WTC11 (cell line): ENCODE results near the gene MRPS6. TPM values are rescaled to one million over a fixed set of nuclear protein-coding genes. Genes with fewer than 3 reads are reported as not detected.

Experiments
- ATAC-seq: fragments of 200-7000 bp; cut with Tn5 transposase; 2 replicates; pipeline ENCODE4 v1.10.0; 2021; ENCODE audit warnings: mild to moderate bottlenecking, moderate library complexity
- CTCF ChIA-PET: fragments of 300-600 bp; sonication (Branson Sonifier 250); formaldehyde crosslinking; loops from one replicate; lab custom pipeline; 2021; ENCODE audit warnings: antibody characterized with exemption; lab: Charles Lee
- POLR2A ChIA-PET: fragments of 350-600 bp; sonication (Branson Sonifier 250); formaldehyde crosslinking; loops from one replicate; lab custom pipeline; 2021; ENCODE audit warnings: antibody characterized with exemption; lab: Charles Lee
- DNase-seq: peaks from one replicate; pipeline ENCODE4 v3.0.0; 2021; ENCODE audit warnings: low spot score
- H3K27ac Mint-ChIP-seq: 2 replicates; pipeline ENCODE4 v1.8.0; 2021; ENCODE audit warnings: mixed read lengths
- H3K27me3 Mint-ChIP-seq: 2 replicates; pipeline ENCODE4 v1.8.0; 2021; ENCODE audit warnings: low read depth, mild to moderate bottlenecking, moderate library complexity, mixed read lengths
- H3K36me3 Mint-ChIP-seq: 2 replicates; pipeline ENCODE4 v1.8.0; 2021; ENCODE audit warnings: mixed read lengths
- H3K4me1 Mint-ChIP-seq: 2 replicates; pipeline ENCODE4 v1.8.0; 2022; ENCODE audit warnings: mixed read lengths
- H3K4me3 Mint-ChIP-seq: 2 replicates; pipeline ENCODE4 v1.8.0; 2021; ENCODE audit warnings: mild to moderate bottlenecking, moderate library complexity, mixed read lengths
- H3K9me3 Mint-ChIP-seq: 2 replicates; pipeline ENCODE4 v1.8.0; 2021; ENCODE audit warnings: mixed read lengths
- ETV6 ChIP-seq: sonication (generic); formaldehyde crosslinking; IDR thresholded peaks from 2 replicates; pipeline ENCODE4 v1.8.1; 2022; ENCODE audit warnings: mild to moderate bottlenecking, missing genetic modification reagents
- FOXP1 ChIP-seq: sonication (generic); formaldehyde crosslinking; IDR thresholded peaks from 2 replicates; pipeline ENCODE4 v1.8.0; 2022; ENCODE audit warnings: missing genetic modification reagents, mild to moderate bottlenecking, moderate library complexity, borderline replicate concordance
- NR3C1 ChIP-seq: sonication (generic); formaldehyde crosslinking; conservative IDR thresholded peaks from 2 replicates; pipeline ENCODE4 v1.8.1; 2023; ENCODE audit warnings: low read depth, mild to moderate bottlenecking, missing genetic modification reagents
- RELA ChIP-seq: sonication (generic); formaldehyde crosslinking; IDR thresholded peaks from 2 replicates; pipeline ENCODE4 v1.8.1; 2022; ENCODE audit warnings: missing genetic modification reagents, mild to moderate bottlenecking, borderline replicate concordance
- RORB ChIP-seq: fragments of 250-450 bp; sonication (Bioruptor Pico); IDR thresholded peaks from 2 replicates; pipeline ENCODE4 v1.9.0; 2021; ENCODE audit warnings: mild to moderate bottlenecking
- TCF7 ChIP-seq: sonication (generic); formaldehyde crosslinking; IDR thresholded peaks from 2 replicates; pipeline ENCODE4 v1.8.0; 2022; ENCODE audit warnings: mild to moderate bottlenecking, low read depth, missing genetic modification reagents, moderate library complexity
- ZNF121 ChIP-seq: sonication (generic); formaldehyde crosslinking; IDR thresholded peaks from 2 replicates; pipeline ENCODE4 v1.8.0; 2023; ENCODE audit warnings: missing genetic modification reagents
- ZNF138 ChIP-seq: sonication (generic); formaldehyde crosslinking; conservative IDR thresholded peaks from 2 replicates; pipeline ENCODE4 v1.8.1; 2022; ENCODE audit warnings: mild to moderate bottlenecking, moderate library complexity, missing genetic modification reagents
- ZNF219 ChIP-seq: sonication (generic); formaldehyde crosslinking; IDR thresholded peaks from 2 replicates; pipeline ENCODE4 v1.8.0; 2023; ENCODE audit warnings: missing genetic modification reagents, mild to moderate bottlenecking, borderline replicate concordance
- ZNF396 ChIP-seq: fragments of 250-450 bp; sonication (Bioruptor Pico); IDR thresholded peaks from 2 replicates; pipeline ENCODE4 v1.8.0; 2021; ENCODE audit warnings: mild to moderate bottlenecking, moderate library complexity, borderline replicate concordance
- total RNA-seq: library from RNA; stranded (reverse); gene quantifications from 3 replicates; pipeline ENCODE4 v1.2.3, GENCODE V29; 2021
- TF ChIP-seq, protein P1 (sequence below): sonication (generic); formaldehyde crosslinking; conservative IDR thresholded peaks from 2 replicates; pipeline ENCODE4 v1.8.1; 2023; ENCODE audit warnings: mild to moderate bottlenecking, low read depth, missing genetic modification reagents, moderate library complexity
- TF ChIP-seq, protein P2 (sequence below): sonication (generic); formaldehyde crosslinking; IDR thresholded peaks from 2 replicates; pipeline ENCODE4 v1.8.1; 2022; ENCODE audit warnings: missing genetic modification reagents, borderline replicate concordance
- TF ChIP-seq, protein P3 (sequence below): sonication (generic); formaldehyde crosslinking; IDR thresholded peaks from 2 replicates; pipeline ENCODE4 v1.8.1; 2023; ENCODE audit warnings: mild to moderate bottlenecking, missing genetic modification reagents
- TF ChIP-seq, protein P4 (sequence below): fragments of 250-450 bp; sonication (Bioruptor Pico); conservative IDR thresholded peaks from 2 replicates; pipeline ENCODE4 v1.9.0; 2021; ENCODE audit warnings: mild to moderate bottlenecking
- TF ChIP-seq, protein P5 (sequence below): sonication (generic); formaldehyde crosslinking; IDR thresholded peaks from 2 replicates; pipeline ENCODE4 v1.8.1; 2023; ENCODE audit warnings: mild to moderate bottlenecking, moderate library complexity, missing genetic modification reagents
- TF ChIP-seq, protein P6 (sequence below): sonication (generic); formaldehyde crosslinking; IDR thresholded peaks from 2 replicates; pipeline ENCODE4 v1.8.0; 2023; ENCODE audit warnings: mild to moderate bottlenecking, missing genetic modification reagents
- TF ChIP-seq, protein P7 (sequence below): fragments of 250-450 bp; sonication (Bioruptor Pico); IDR thresholded peaks from 2 replicates; pipeline ENCODE4 v1.9.0; 2021; ENCODE audit warnings: mild to moderate bottlenecking

Gene MRPS6
- total RNA-seq, 1 experiment from 2014 or later, result 133 TPM

DNA sequence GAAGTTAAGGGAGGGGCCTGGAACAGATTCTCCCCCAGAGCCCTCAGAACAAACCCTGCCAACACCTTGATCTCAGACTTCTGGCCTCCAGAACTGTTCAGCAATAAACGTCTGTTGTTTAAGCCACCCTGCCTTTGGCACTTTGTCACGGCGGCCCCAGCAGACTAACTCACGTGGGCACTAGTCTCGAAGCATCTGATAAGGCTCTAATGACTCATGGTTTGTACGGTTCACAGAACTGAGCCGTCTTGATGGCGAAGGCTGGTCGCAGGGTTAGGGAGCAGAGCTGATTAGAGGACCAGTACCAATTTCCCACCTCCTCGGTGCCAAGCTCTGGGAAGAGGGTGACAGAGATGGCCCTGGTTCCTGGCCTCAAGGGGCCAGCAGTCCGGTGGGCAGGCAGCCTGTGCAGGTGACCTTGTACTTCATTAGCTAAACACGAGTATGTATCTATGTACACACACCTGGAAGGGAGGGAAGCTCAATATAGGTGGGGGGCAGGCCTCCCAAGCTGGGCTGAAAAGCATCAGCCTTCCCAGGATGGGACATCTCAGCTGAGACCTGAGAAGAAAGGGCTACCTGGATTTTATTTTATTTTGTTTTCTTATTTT lies 112.8 kb downstream of the MRPS6 start:
- Mint-ChIP-seq H3K36me3 (peaks cover 11% of the 10 kb centered on the region), H3K27me3 (no peaks in the 10 kb centered on the region; the same call in 1 of the 2 replicates), H3K27ac (no peak overlapping the region), H3K9me3 (peaks cover 15% of the 10 kb centered on the region), H3K4me3 (no peak overlapping the region), H3K4me1 (peaks cover 30% of the 10 kb centered on the region)
- ATAC-seq (no peak), DNase-seq (no peak)
- CTCF ChIA-PET, result interaction anchor here (0.7 kb wide), 1 partner anchor 15 kb away, joined by 3 read pairs; no protein-coding TSS in a partner anchor
- TF ChIP-seq, protein P1, sequence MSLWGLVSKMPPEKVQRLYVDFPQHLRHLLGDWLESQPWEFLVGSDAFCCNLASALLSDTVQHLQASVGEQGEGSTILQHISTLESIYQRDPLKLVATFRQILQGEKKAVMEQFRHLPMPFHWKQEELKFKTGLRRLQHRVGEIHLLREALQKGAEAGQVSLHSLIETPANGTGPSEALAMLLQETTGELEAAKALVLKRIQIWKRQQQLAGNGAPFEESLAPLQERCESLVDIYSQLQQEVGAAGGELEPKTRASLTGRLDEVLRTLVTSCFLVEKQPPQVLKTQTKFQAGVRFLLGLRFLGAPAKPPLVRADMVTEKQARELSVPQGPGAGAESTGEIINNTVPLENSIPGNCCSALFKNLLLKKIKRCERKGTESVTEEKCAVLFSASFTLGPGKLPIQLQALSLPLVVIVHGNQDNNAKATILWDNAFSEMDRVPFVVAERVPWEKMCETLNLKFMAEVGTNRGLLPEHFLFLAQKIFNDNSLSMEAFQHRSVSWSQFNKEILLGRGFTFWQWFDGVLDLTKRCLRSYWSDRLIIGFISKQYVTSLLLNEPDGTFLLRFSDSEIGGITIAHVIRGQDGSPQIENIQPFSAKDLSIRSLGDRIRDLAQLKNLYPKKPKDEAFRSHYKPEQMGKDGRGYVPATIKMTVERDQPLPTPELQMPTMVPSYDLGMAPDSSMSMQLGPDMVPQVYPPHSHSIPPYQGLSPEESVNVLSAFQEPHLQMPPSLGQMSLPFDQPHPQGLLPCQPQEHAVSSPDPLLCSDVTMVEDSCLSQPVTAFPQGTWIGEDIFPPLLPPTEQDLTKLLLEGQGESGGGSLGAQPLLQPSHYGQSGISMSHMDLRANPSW (CRISPR knock-in tag), result no peak
- TF ChIP-seq ETV6 (CRISPR knock-in tag), result no peak
- TF ChIP-seq, protein P2, sequence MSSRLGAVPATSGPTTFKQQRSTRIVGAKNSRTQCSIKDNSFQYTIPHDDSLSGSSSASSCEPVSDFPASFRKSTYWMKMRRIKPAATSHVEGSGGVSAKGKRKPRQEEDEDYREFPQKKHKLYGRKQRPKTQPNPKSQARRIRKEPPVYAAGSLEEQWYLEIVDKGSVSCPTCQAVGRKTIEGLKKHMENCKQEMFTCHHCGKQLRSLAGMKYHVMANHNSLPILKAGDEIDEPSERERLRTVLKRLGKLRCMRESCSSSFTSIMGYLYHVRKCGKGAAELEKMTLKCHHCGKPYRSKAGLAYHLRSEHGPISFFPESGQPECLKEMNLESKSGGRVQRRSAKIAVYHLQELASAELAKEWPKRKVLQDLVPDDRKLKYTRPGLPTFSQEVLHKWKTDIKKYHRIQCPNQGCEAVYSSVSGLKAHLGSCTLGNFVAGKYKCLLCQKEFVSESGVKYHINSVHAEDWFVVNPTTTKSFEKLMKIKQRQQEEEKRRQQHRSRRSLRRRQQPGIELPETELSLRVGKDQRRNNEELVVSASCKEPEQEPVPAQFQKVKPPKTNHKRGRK (CRISPR knock-in tag), result no peak
- TF ChIP-seq, protein P3, sequence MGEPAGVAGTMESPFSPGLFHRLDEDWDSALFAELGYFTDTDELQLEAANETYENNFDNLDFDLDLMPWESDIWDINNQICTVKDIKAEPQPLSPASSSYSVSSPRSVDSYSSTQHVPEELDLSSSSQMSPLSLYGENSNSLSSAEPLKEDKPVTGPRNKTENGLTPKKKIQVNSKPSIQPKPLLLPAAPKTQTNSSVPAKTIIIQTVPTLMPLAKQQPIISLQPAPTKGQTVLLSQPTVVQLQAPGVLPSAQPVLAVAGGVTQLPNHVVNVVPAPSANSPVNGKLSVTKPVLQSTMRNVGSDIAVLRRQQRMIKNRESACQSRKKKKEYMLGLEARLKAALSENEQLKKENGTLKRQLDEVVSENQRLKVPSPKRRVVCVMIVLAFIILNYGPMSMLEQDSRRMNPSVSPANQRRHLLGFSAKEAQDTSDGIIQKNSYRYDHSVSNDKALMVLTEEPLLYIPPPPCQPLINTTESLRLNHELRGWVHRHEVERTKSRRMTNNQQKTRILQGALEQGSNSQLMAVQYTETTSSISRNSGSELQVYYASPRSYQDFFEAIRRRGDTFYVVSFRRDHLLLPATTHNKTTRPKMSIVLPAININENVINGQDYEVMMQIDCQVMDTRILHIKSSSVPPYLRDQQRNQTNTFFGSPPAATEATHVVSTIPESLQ, result no peak
- no peak for TF ChIP-seq NR3C1 (CRISPR knock-in tag)
- TF ChIP-seq, protein P4, sequence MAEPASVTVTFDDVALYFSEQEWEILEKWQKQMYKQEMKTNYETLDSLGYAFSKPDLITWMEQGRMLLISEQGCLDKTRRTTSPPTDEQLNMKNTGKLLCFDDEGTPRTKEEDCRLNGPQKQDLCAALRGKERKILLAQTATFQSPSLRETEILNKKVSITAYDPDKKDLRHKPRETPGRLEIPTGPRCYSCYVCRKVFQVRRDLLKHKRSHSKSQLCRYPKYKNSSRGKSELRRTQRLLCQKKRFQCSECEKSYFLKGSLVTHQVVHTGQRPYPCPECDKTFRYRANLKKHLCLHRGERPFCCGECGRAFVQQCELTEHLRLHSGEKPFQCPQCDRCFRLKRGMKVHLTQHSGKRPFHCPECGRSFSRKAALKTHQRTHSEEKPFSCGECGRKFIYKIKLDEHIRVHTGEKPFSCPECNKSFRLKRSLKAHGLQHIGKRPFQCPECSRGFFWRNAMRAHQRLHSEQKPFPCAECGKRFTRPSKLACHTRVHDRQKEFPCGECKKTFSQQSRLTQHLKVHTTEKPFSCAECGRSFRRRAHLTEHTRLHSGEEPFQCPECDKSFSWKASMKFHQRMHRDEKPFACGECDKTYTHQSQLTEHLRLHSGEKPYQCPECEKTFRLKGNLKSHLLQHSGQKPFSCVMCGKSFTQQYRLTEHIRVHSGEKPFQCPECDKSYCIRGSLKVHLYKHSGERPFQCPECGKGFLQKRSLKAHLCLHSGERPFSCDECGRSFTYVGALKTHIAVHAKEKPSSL (CRISPR knock-in tag), result no peak
- TF ChIP-seq, protein P5, sequence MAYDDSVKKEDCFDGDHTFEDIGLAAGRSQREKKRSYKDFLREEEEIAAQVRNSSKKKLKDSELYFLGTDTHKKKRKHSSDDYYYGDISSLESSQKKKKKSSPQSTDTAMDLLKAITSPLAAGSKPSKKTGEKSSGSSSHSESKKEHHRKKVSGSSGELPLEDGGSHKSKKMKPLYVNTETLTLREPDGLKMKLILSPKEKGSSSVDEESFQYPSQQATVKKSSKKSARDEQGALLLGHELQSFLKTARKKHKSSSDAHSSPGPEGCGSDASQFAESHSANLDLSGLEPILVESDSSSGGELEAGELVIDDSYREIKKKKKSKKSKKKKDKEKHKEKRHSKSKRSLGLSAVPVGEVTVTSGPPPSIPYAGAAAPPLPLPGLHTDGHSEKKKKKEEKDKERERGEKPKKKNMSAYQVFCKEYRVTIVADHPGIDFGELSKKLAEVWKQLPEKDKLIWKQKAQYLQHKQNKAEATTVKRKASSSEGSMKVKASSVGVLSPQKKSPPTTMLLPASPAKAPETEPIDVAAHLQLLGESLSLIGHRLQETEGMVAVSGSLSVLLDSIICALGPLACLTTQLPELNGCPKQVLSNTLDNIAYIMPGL (CRISPR knock-in tag), result no peak
- no peak for TF ChIP-seq ZNF219
- no peak for TF ChIP-seq FOXP1 (CRISPR knock-in tag)
- TF ChIP-seq ZNF138 (CRISPR knock-in tag), result no peak
- TF ChIP-seq, protein P6, sequence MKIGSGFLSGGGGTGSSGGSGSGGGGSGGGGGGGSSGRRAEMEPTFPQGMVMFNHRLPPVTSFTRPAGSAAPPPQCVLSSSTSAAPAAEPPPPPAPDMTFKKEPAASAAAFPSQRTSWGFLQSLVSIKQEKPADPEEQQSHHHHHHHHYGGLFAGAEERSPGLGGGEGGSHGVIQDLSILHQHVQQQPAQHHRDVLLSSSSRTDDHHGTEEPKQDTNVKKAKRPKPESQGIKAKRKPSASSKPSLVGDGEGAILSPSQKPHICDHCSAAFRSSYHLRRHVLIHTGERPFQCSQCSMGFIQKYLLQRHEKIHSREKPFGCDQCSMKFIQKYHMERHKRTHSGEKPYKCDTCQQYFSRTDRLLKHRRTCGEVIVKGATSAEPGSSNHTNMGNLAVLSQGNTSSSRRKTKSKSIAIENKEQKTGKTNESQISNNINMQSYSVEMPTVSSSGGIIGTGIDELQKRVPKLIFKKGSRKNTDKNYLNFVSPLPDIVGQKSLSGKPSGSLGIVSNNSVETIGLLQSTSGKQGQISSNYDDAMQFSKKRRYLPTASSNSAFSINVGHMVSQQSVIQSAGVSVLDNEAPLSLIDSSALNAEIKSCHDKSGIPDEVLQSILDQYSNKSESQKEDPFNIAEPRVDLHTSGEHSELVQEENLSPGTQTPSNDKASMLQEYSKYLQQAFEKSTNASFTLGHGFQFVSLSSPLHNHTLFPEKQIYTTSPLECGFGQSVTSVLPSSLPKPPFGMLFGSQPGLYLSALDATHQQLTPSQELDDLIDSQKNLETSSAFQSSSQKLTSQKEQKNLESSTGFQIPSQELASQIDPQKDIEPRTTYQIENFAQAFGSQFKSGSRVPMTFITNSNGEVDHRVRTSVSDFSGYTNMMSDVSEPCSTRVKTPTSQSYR (CRISPR knock-in tag), result no peak
- no peak for TF ChIP-seq RELA (CRISPR knock-in tag)
- TF ChIP-seq, protein P7, sequence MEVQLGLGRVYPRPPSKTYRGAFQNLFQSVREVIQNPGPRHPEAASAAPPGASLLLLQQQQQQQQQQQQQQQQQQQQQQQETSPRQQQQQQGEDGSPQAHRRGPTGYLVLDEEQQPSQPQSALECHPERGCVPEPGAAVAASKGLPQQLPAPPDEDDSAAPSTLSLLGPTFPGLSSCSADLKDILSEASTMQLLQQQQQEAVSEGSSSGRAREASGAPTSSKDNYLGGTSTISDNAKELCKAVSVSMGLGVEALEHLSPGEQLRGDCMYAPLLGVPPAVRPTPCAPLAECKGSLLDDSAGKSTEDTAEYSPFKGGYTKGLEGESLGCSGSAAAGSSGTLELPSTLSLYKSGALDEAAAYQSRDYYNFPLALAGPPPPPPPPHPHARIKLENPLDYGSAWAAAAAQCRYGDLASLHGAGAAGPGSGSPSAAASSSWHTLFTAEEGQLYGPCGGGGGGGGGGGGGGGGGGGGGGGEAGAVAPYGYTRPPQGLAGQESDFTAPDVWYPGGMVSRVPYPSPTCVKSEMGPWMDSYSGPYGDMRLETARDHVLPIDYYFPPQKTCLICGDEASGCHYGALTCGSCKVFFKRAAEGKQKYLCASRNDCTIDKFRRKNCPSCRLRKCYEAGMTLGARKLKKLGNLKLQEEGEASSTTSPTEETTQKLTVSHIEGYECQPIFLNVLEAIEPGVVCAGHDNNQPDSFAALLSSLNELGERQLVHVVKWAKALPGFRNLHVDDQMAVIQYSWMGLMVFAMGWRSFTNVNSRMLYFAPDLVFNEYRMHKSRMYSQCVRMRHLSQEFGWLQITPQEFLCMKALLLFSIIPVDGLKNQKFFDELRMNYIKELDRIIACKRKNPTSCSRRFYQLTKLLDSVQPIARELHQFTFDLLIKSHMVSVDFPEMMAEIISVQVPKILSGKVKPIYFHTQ (CRISPR knock-in tag), result no peak
- TF ChIP-seq TCF7, result no peak
- TF ChIP-seq RORB, result no peak
- no peak for TF ChIP-seq ZNF121 (CRISPR knock-in tag)
- no peak for TF ChIP-seq ZNF396 (CRISPR knock-in tag)
- POLR2A ChIA-PET, result no interaction called here
